ENCODE results near the gene STRN3. TPM values are rescaled to one million over a fixed set of nuclear protein-coding genes. Genes with fewer than 3 reads are reported as not detected.
"Not testable (repeated sequence)": the region's sequence is repeated elsewhere in the genome, so short reads cannot be mapped to it uniquely, and the experiment has no call there.

The STRN3 gene
- total RNA-seq, 1 donor from 2014 or later = 32.8 TPM

DNA sequence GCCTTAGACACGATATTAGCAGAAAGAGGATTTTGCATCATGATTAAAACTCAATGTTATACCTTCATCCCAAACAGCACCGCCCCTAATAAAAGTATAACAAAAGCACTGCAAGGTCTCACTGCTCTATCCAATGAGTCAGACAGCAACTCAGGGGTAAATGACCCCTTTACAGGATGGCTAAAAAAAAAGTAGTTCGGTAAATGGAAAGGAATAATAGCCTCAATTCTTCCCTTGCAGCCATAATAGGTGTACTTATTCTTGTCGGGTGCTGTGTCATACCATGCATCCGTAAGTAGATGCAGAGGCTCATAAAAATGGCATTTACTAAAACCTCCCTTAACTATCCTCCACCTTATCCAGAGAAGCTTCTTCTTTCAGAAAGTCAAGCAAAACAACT is 54.6 kb downstream of the STRN3 start:
- Histone ChIP-seq H3K27me3 (ENCODE audit: low read depth) (no peaks in the 10 kb centered on the region), H3K36me3 (no peaks in the 10 kb centered on the region), H3K4me1 (peaks cover 36% of the 10 kb centered on the region), H3K4me3 (no peak overlapping the region), H3K27ac (no peak overlapping the region), H3K9me3 (peaks cover 3% of the 10 kb centered on the region)
- ATAC-seq (no peak), DNase-seq (no peak)
- TF ChIP-seq, protein P1, sequence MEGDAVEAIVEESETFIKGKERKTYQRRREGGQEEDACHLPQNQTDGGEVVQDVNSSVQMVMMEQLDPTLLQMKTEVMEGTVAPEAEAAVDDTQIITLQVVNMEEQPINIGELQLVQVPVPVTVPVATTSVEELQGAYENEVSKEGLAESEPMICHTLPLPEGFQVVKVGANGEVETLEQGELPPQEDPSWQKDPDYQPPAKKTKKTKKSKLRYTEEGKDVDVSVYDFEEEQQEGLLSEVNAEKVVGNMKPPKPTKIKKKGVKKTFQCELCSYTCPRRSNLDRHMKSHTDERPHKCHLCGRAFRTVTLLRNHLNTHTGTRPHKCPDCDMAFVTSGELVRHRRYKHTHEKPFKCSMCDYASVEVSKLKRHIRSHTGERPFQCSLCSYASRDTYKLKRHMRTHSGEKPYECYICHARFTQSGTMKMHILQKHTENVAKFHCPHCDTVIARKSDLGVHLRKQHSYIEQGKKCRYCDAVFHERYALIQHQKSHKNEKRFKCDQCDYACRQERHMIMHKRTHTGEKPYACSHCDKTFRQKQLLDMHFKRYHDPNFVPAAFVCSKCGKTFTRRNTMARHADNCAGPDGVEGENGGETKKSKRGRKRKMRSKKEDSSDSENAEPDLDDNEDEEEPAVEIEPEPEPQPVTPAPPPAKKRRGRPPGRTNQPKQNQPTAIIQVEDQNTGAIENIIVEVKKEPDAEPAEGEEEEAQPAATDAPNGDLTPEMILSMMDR (IDR thresholded peaks at IDR 0.05) = no peak
- intact Hi-C loops (cut with DNase I) = no loop called here

DNA sequence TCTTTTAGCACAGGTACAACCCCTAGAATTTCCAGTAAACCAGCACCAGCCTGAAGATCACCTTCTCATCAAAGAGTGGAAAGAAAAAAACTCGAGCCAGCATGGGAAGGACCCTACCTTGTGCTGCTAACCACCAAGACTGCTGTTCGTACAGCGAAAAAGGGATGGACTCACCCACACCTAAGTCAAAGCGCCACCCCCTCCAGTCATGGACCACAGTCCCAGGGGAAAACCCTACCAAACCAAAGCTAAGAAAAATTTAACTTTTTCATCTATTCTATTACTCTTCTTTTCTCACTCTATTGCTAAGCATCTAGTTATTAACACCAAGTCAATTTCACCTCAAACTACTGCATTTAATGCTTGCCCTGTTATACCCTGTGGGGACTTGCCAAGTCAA is 56.4 kb downstream of the STRN3 start:
- ATAC-seq; DNase-seq; H3K36me3 ChIP-seq; H3K4me3 ChIP-seq; H3K27ac ChIP-seq; H3K27me3 ChIP-seq (ENCODE audit: low read depth); intact Hi-C loops (cut with DNase I): not testable (repeated sequence)
- H3K9me3 ChIP-seq = peaks cover 16% of the 10 kb centered on the region
- H3K4me1 ChIP-seq = peaks cover 19% of the 10 kb centered on the region

DNA sequence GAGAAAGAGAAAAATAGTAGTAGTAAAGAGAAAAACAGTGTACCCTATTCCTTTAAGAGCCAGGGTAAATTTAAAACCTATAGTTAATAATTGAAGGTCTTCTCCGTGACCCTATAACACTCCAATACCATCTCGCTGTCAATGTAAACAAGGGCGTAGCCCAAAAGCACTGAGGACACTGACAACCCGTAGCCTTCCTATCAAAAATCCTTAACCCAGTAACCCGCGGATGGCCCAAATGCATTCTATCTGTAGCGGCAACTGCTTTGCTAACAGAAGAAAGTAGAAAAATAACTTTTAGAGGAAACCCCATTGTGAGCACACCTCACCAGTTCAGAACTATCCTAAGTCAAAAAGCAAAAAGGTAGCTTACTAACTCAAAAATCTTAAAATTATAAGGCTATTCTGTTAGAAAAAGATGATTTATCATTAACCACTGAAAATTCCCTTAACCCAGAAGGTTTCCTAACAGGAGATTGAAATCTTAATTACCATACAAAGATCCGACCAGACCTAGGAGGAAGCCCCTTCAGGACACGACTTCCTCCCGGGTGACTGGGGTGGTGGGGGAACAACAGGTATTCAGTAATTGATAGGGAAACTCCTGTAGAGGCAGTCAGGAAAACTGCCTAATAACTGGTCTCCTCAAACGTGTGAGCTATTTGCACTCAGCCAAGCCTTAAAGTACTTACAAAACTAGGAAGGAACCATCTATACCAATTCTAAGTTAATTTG is 58.6 kb downstream of the STRN3 start:
- H3K27ac ChIP-seq; H3K27me3 ChIP-seq (ENCODE audit: low read depth); H3K36me3 ChIP-seq; H3K4me1 ChIP-seq; DNase-seq; H3K4me3 ChIP-seq; ATAC-seq; intact Hi-C loops (cut with DNase I): not testable (repeated sequence)
- peaks cover 16% of the 10 kb centered on the region for H3K9me3 ChIP-seq

DNA sequence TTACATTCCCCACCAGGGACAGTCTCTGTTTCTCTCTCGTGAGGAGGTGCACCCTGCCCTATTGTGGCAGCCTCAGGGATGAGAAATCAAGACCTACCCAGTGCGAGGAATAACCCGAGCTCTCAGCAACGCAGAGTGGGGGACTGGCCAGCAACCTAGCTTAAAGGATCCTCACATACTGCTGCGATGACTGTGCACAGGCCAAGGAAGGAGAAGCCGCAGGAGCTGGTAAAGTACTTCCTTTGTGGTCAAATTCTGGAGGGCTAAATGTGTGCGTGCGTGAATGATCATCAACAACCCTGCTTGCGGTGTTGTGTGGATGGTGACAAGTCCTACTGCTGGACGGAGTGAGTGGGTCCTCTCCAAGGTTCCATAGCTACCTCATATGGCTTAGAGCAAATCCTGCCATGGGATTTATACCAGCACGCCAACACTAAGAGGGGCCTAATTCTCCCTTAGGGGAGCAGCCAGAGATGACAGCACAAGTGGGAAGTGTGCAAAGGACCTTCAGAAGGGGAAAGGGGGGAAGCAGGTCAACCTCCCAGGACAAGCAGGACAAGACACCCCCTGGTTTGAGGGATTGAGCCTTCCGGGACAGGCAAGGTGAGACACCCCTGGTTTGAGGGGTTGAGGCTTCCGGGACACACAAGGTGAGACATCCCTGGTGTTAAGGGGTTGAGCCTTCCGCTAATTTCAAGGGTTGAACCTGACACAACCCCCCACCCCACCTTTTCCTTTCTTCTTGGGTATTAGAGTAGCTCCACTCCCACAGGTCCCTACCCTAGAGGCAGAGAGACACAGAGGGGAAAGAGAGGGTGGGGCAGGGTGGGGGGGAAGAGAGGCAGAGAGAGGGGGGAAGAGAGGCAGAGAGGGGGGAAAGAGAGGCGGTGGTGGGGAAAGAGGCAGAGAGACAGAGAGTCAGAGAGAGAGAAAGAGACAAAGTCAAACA is 59.5 kb downstream of the STRN3 start:
- Histone ChIP-seq H3K27ac (no peak overlapping the region), H3K4me3 (no peak overlapping the region), H3K27me3 (ENCODE audit: low read depth) (no peaks in the 10 kb centered on the region), H3K36me3 (no peaks in the 10 kb centered on the region), H3K9me3 (peaks cover 16% of the 10 kb centered on the region), H3K4me1 (no peaks in the 10 kb centered on the region)
- TF ChIP-seq, protein P1 (IDR thresholded peaks at IDR 0.05) = no peak
- intact Hi-C loops (cut with DNase I) = no loop called here
- ATAC-seq (no peak), DNase-seq (no peak)

DNA sequence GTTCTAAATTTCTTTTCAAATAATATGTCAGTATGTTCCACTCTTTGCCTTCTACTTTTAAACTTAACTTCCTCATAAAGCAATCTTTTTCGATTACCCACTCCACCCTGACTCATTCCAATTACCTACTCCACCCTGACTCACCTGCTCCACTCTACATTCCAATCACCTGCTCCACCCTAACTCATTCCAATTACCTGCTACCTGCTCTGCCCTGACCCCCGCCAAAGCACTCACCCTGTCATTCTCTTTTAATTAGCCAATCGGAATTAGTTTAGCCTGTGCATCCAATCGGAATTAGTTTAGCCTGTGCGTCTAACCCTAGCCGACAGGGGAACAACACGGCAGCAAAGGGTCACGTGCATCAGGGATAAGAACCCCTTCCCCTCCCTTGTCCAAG is 60.3 kb downstream of the STRN3 start:
- H3K27ac ChIP-seq; ATAC-seq; H3K4me1 ChIP-seq; H3K36me3 ChIP-seq; H3K27me3 ChIP-seq (ENCODE audit: low read depth); H3K4me3 ChIP-seq; intact Hi-C loops (cut with DNase I); DNase-seq: not testable (repeated sequence)
- peaks cover 16% of the 10 kb centered on the region for H3K9me3 ChIP-seq

DNA sequence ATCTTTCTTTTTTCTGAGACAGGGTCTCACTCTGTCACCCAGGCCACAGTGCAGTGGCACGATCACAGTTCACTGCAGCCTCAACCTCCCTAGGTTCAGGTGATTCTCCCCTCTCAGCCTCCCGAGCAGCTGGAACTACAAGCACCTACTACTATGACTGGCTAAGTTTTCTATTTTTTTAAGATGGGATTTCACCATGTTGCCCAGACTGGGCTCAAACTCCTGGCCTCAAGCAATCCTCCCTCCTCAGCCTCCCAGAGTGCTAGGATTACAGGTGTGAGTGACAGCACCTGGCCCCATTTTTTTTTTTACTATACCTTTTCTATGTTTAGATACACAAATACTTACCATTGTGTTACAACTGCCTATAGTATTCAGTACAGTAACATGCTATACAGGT is 63.6 kb downstream of the STRN3 start:
- H3K36me3 ChIP-seq; H3K27ac ChIP-seq; H3K27me3 ChIP-seq (ENCODE audit: low read depth); ATAC-seq; H3K4me1 ChIP-seq; intact Hi-C loops (cut with DNase I); DNase-seq; H3K4me3 ChIP-seq: not testable (repeated sequence)
- peaks cover 16% of the 10 kb centered on the region for H3K9me3 ChIP-seq

DNA sequence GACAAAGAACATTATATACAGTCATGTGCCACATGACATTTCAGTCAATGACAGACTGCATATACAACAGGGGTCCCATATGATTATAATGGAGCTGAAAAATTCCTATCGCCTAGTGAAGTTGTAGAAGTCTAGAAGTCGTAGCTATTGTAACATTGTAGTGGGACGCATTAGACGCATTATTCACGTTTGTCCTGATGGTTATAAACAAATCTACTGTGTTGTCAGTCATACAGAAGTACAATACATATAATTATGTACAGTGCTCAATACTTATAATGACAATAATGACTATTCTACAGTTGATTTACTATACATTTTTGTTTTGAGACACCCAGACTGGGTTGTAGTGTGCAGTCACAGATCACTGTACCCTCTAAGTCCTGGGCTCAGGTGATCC is 64.8 kb downstream of the STRN3 start:
- DNase-seq (no peak), ATAC-seq (no peak)
- intact Hi-C loops (cut with DNase I) = no loop called here
- Histone ChIP-seq H3K36me3 (no peaks in the 10 kb centered on the region), H3K4me3 (no peak overlapping the region), H3K4me1 (peaks cover 4% of the 10 kb centered on the region), H3K27ac (no peak overlapping the region), H3K9me3 (peaks cover 11% of the 10 kb centered on the region), H3K27me3 (ENCODE audit: low read depth) (no peaks in the 10 kb centered on the region)
- TF ChIP-seq, protein P1 (IDR thresholded peaks at IDR 0.05) = no peak
